Germinal center (tissue), 1 donor: ENCODE data around the gene PRAMEF15.
"Not testable (repeated sequence)": the region's sequence is repeated elsewhere in the genome, so short reads cannot be mapped to it uniquely, and the experiment has no call there.

ENCODE experiments used
- DNase-seq: peaks from one replicate; pipeline ENCODE4 v3.0.0; 2012; ENCODE audit warnings: mixed read lengths, low spot score

Gene PRAMEF15

GRCh38 chr1:13315281-13315680 is at the start of gene PRAMEF15:
PRAMEF15 (plus strand) TSS chr1:13315581; CDS start chr1:13318408, 2,827 bp downstream.
- not testable (repeated sequence) for DNase-seq

- not testable (repeated sequence) for DNase-seq
These were observed 38.4 kb upstream of the PRAMEF15 start for GRCh38 chr1:13277016-13277415.

GRCh38 chr1:13279617-13280016 is 35.8 kb upstream of the PRAMEF15 start:
- DNase-seq = not testable (repeated sequence)

- DNase-seq = not testable (repeated sequence)
These were observed 30.3 kb upstream of the PRAMEF15 start, which contains the start of gene PRAMEF8 for GRCh38 chr1:13285037-13285436. PRAMEF8 (minus strand) TSS chr1:13285137; CDS start chr1:13284091, 1,046 bp downstream.

- not testable (repeated sequence) for DNase-seq
These were observed 26.4 kb upstream of the PRAMEF15 start for GRCh38 chr1:13289030-13289429.

GRCh38 chr1:13297216-13297931 is 18.0 kb upstream of the PRAMEF15 start:
- DNase-seq = not testable (repeated sequence)

GRCh38 chr1:13298699-13299098 is 16.7 kb upstream of the PRAMEF15 start:
- not testable (repeated sequence) for DNase-seq

- DNase-seq = not testable (repeated sequence)
These were observed 13.2 kb upstream of the PRAMEF15 start for GRCh38 chr1:13302197-13302596.

GRCh38 chr1:13303239-13303638 is 12.1 kb upstream of the PRAMEF15 start, which contains the start of gene PRAMEF33:
PRAMEF33 (plus strand) TSS chr1:13303539; CDS start chr1:13305955, 2,416 bp downstream.
- DNase-seq = not testable (repeated sequence)

GRCh38 chr1:13342496-13342895 is 27.1 kb downstream of the PRAMEF15 start:
- DNase-seq = not testable (repeated sequence)

- DNase-seq = not testable (repeated sequence)
These were observed 31.7 kb downstream of the PRAMEF15 start, which contains the start of gene PRAMEF14 for GRCh38 chr1:13347034-13347433. PRAMEF14 (minus strand) TSS chr1:13347134; CDS start chr1:13345314, 1,820 bp downstream.

GRCh38 chr1:13353476-13353875 is 38.1 kb downstream of the PRAMEF15 start:
- not testable (repeated sequence) for DNase-seq

GRCh38 chr1:13354475-13354874 is 39.1 kb downstream of the PRAMEF15 start:
- DNase-seq = not testable (repeated sequence)

GRCh38 chr1:13356774-13357173 is 41.4 kb downstream of the PRAMEF15 start:
- DNase-seq = peak; percentile 5

GRCh38 chr1:13362364-13362763 is 47.0 kb downstream of the PRAMEF15 start:
- DNase-seq = not testable (repeated sequence)

- DNase-seq = not testable (repeated sequence)
These were observed 49.5 kb downstream of the PRAMEF15 start for GRCh38 chr1:13364928-13365327.

- DNase-seq = not testable (repeated sequence)
These were observed 51.2 kb downstream of the PRAMEF15 start for GRCh38 chr1:13366536-13366935.

GRCh38 chr1:13368544-13368943 is 53.2 kb downstream of the PRAMEF15 start:
- peak; percentile 4 for DNase-seq
